HCT116 (cell line): ENCODE results near the gene PHGDH. TPM values are rescaled to one million over a fixed set of nuclear protein-coding genes. Genes with fewer than 3 reads are reported as not detected.

Experiments used
- ATAC-seq: fragments of 200-7000 bp; cut with Tn5 transposase; 2 replicates; pipeline ENCODE4 v1.9.1; 2020; ENCODE audit warnings: mild to moderate bottlenecking, moderate library complexity
- BruUV-seq: library from RNA; stranded (reverse); fragments of 400-500 nt; replicated peaks from 2 replicates; lab custom pipeline; 2021; lab: Mats Ljungman, UMichigan
- CTCF ChIA-PET: fragments of 300-600 bp; sonication (Branson Sonifier 250); formaldehyde crosslinking; loops from one replicate; lab custom pipeline; 2021; ENCODE audit warnings: antibody characterized with exemption; lab: Charles Lee
- POLR2A ChIA-PET: fragments of 300-600, 350-600 bp; sonication (Branson Sonifier 250); formaldehyde crosslinking; loops from one replicate; lab custom pipeline; 2021; ENCODE audit warnings: antibody characterized with exemption; lab: Charles Lee
- RAD21 ChIA-PET, 2 experiments: fragments of 300-600 bp; sonication (Branson Sonifier 250); formaldehyde crosslinking; loops; one replicate each; lab custom pipeline; 2023; ENCODE audit warnings: low total read pairs in 2 of 2; ENCODE audit not compliant: uncharacterized antibody in 2 of 2, unreplicated experiment in 2 of 2, low non-redundant PET in 1 of 2; lab: Charles Lee
- DNase-seq: peaks from one replicate; pipeline ENCODE4 v3.0.0-alpha.2; 2010; ENCODE audit warnings: low read depth, low spot score
- H2AFZ ChIP-seq: fragments of 200-600 bp; shearing (Covaris generic), sonication (generic); 2 replicates; pipeline ENCODE4 v1.6.1; 2017; ENCODE audit warnings: low read depth, mixed run types, mixed read lengths, antibody characterized with exemption, low read length; ENCODE audit not compliant: poor library complexity, severe bottlenecking
- H3K27ac ChIP-seq: 2 replicates; pipeline ENCODE4 v1.5.1; 2012; ENCODE audit warnings: low read depth, low read length
- H3K27me3 ChIP-seq: fragments of 200-600 bp; sonication (generic); 2 replicates; pipeline ENCODE4 v1.6.1; 2016; ENCODE audit warnings: mixed run types, low read length, mixed read lengths; ENCODE audit not compliant: insufficient read depth
- H3K36me3 ChIP-seq, 2 experiments: fragments of 200-500 bp in 1 of 2; fragments of 200-600 bp in 1 of 2; sonication (Bioruptor generic) in 1 of 2; sonication (generic) in 1 of 2; 2 replicates each; pipeline versions ENCODE4 v1.5.1 to v1.6.1; 2014 to 2016; ENCODE audit warnings: low read length in 2 of 2, inconsistent platforms in 1 of 2, mixed read lengths in 1 of 2, mixed run types in 1 of 2; ENCODE audit not compliant: insufficient read depth in 2 of 2, control insufficient read depth in 1 of 2
- H3K4me1 ChIP-seq, 2 experiments: fragments of 200-600 bp in 1 of 2; sonication (generic) in 1 of 2; 2 replicates each; pipeline versions ENCODE4 v1.5.1 to v1.6.1; 2012 to 2017; ENCODE audit warnings: low read length in 2 of 2, inconsistent platforms in 1 of 2, mild to moderate bottlenecking in 1 of 2, mixed read lengths in 1 of 2, mixed run types in 1 of 2, moderate library complexity in 1 of 2; ENCODE audit not compliant: insufficient read depth in 2 of 2, control insufficient read depth in 1 of 2
- H3K4me2 ChIP-seq: fragments of 200-600 bp; sonication (generic); 2 replicates; pipeline ENCODE4 v1.6.1; 2017; ENCODE audit warnings: mixed run types, low read length, mixed read lengths
- H3K4me3 ChIP-seq, 2 experiments: fragments of 200-600 bp in 1 of 2; sonication (generic) in 1 of 2; replicated peaks in 1 of 2; 2 replicates each; pipeline ENCODE4 v1.5.1; 2011 to 2016; ENCODE audit warnings: low read length in 2 of 2, control low read depth in 1 of 2, low read depth in 1 of 2, mild to moderate bottlenecking in 1 of 2, mixed read lengths in 1 of 2, mixed run types in 1 of 2
- H3K79me2 ChIP-seq: fragments of 200-600 bp; sonication (generic); 2 replicates; pipeline ENCODE4 v1.6.1; 2017; ENCODE audit warnings: mild to moderate bottlenecking, mixed run types, low read length, moderate library complexity, mixed read lengths; ENCODE audit not compliant: insufficient read depth
- H3K9ac ChIP-seq: fragments of 200-600 bp; sonication (generic); 2 replicates; pipeline ENCODE4 v1.6.1; 2016; ENCODE audit warnings: low read length, mixed read lengths
- H3K9me2 ChIP-seq: fragments of 200-600 bp; sonication (generic), shearing (Covaris generic); 2 replicates; pipeline ENCODE4 v1.6.1; 2017; ENCODE audit warnings: mixed run types, mild to moderate bottlenecking, moderate library complexity; ENCODE audit not compliant: insufficient read depth
- H3K9me3 ChIP-seq, 2 experiments: fragments of 200-500 bp in 1 of 2; fragments of 200-600 bp in 1 of 2; sonication (Bioruptor generic) in 1 of 2; sonication (generic) in 1 of 2; 2 replicates each; pipeline ENCODE4 v1.6.1; 2014 to 2017; ENCODE audit warnings: low read length in 2 of 2, mixed read lengths in 2 of 2, inconsistent platforms in 1 of 2, low read depth in 1 of 2, mild to moderate bottlenecking in 1 of 2, mixed run types in 1 of 2, moderate library complexity in 1 of 2; ENCODE audit not compliant: control insufficient read depth in 1 of 2, insufficient read depth in 1 of 2
- H4K20me1 ChIP-seq: fragments of 200-600 bp; sonication (generic), shearing (Covaris generic); 2 replicates; pipeline ENCODE4 v1.6.1; 2017; ENCODE audit warnings: mixed run types, mild to moderate bottlenecking, moderate library complexity; ENCODE audit not compliant: insufficient read depth
- ATF3 ChIP-seq: IDR thresholded peaks from 2 replicates; pipeline ENCODE4 v1.6.1; 2012
- CBX3 ChIP-seq: IDR thresholded peaks from 2 replicates; pipeline ENCODE4 v1.6.1; 2012; ENCODE audit warnings: low read depth
- CEBPB ChIP-seq: IDR thresholded peaks from 2 replicates; pipeline ENCODE4 v1.6.1; 2012; ENCODE audit warnings: low read depth
- CTCF ChIP-seq, 3 experiments: fragments of 200-600 bp in 1 of 3; sonication (generic) in 1 of 3; IDR thresholded peaks in 2 of 3; conservative IDR thresholded peaks in 1 of 3; 2 replicates each; pipeline ENCODE4 v1.5.1; 2012 to 2017; ENCODE audit warnings: low read depth in 2 of 3, low read length in 2 of 3, antibody characterized with exemption in 1 of 3, borderline replicate concordance in 1 of 3, control low read depth in 1 of 3, mild to moderate bottlenecking in 1 of 3, mixed read lengths in 1 of 3, mixed run types in 1 of 3, moderate library complexity in 1 of 3; ENCODE audit not compliant: insufficient read depth in 1 of 3
- EGR1 ChIP-seq: IDR thresholded peaks from 2 replicates; pipeline ENCODE4 v1.6.1; 2012; ENCODE audit warnings: low read depth
- EZH2 ChIP-seq: fragments of 200-600 bp; sonication (generic); IDR thresholded peaks from 2 replicates; pipeline ENCODE4 v1.6.1; 2017; ENCODE audit warnings: antibody characterized with exemption, mixed run types
- FOSL1 ChIP-seq: IDR thresholded peaks from 2 replicates; pipeline ENCODE4 v1.6.1; 2012; ENCODE audit warnings: low read depth
- JUND ChIP-seq: IDR thresholded peaks from 2 replicates; pipeline ENCODE4 v1.6.1; 2012
- MAX ChIP-seq: IDR thresholded peaks from 2 replicates; pipeline ENCODE4 v1.6.1; 2012
- POLR2A ChIP-seq: IDR thresholded peaks from 2 replicates; pipeline ENCODE4 v1.7.0; 2011; ENCODE audit warnings: borderline replicate concordance; ENCODE audit not compliant: insufficient read depth, insufficient read length; ENCODE audit errors: extremely low read depth
- POLR2AphosphoS5 ChIP-seq: IDR thresholded peaks from 2 replicates; pipeline ENCODE4 v1.6.1; 2011; ENCODE audit warnings: mild to moderate bottlenecking, low read depth, low read length, moderate library complexity
- RAD21 ChIP-seq: IDR thresholded peaks from 2 replicates; pipeline ENCODE4 v1.6.1; 2012; ENCODE audit warnings: low read depth, mild to moderate bottlenecking
- REST ChIP-seq: IDR thresholded peaks from 2 replicates; pipeline ENCODE4 v1.6.1; 2012; ENCODE audit warnings: low read depth
- SIN3A ChIP-seq: IDR thresholded peaks from 2 replicates; pipeline ENCODE4 v1.6.1; 2012; ENCODE audit warnings: low read depth
- SRF ChIP-seq: IDR thresholded peaks from 2 replicates; pipeline ENCODE4 v1.6.1; 2012; ENCODE audit warnings: low read depth
- YY1 ChIP-seq: IDR thresholded peaks from 2 replicates; pipeline ENCODE4 v1.6.1; 2011; ENCODE audit warnings: low read length, low read depth, moderate library complexity, mild to moderate bottlenecking; ENCODE audit not compliant: insufficient replicate concordance; ENCODE audit errors: extremely low read depth
- ZBTB33 ChIP-seq: IDR thresholded peaks from 2 replicates; pipeline ENCODE4 v1.6.1; 2011; ENCODE audit warnings: mild to moderate bottlenecking, low read length, moderate library complexity; ENCODE audit not compliant: insufficient replicate concordance; ENCODE audit errors: extremely low read depth
- ZNF274 ChIP-seq: fragments of 200-500 bp; sonication (Bioruptor generic); IDR thresholded peaks from 2 replicates; pipeline ENCODE4 v1.6.1; 2014; ENCODE audit warnings: mild to moderate bottlenecking, low read depth, low read length, inconsistent platforms
- intact Hi-C: fragments of 100-400 bp; cut with micrococcal nuclease; formaldehyde crosslinking; loops from 2 replicates; pipeline ENCODE4 v1.10.0; 2022
- total RNA-seq: library from RNA; stranded (reverse); gene quantifications from one replicate; pipeline ENCODE4 v1.2.1, GENCODE V29; 2021; ENCODE audit not compliant: unreplicated experiment

Gene PHGDH
- total RNA-seq, 1 experiment from 2014 or later = 187 TPM

GRCh38 chr1:119738100-119738720, 26.5 kb downstream of the PHGDH start (continued):
- TF ChIP-seq CBX3 (no peak), SIN3A (no peak), POLR2A (no peak)
- TF ChIP-seq, all 23 proteins: peak for 0

GRCh38 chr1:119739150-119739549, 27.4 kb downstream of the PHGDH start:
- Histone ChIP-seq H3K9ac (no peak overlapping the region), H3K4me1 (no peaks in the 10 kb centered on the region), H3K27me3 (no peaks in the 10 kb centered on the region), H2AFZ (no peak overlapping the region), H4K20me1 (no peaks in the 10 kb centered on the region), H3K79me2 (no peaks in the 10 kb centered on the region), H3K9me2 (no peaks in the 10 kb centered on the region), H3K36me3 (peaks cover 3 to 16% of the 10 kb centered on the region in 2 experiments; a peak in 2 of 4 replicates), H3K9me3 (no peaks in the 10 kb centered on the region), H3K4me3 (no peak overlapping the region), H3K27ac (no peak overlapping the region), H3K4me2 (no peak overlapping the region)
- TF ChIP-seq ATF3 (no peak), CEBPB (no peak), SRF (no peak), EZH2 (no peak), MAX (no peak), YY1 (no peak), CTCF (IDR thresholded peaks at IDR 0.05 in 2 of 3, conservative IDR thresholded peaks at IDR 0.05 in 1 of 3; ENCODE audit: borderline replicate concordance in 1 of 3, insufficient read depth in 1 of 3, low read depth in 2 of 3, low read length in 2 of 3) (no peak), ZNF274 (no peak), CBX3 (no peak), ZBTB33 (no peak), EGR1 (no peak), POLR2AphosphoS5 (no peak), POLR2A (no peak), RAD21 (no peak), REST (no peak), FOSL1 (no peak), JUND (no peak)
- no peak for ATAC-seq
- ChIA-PET POLR2A (no interaction called here), RAD21 (no interaction called here), CTCF (no interaction called here)
- BruUV-seq = no TSS peak
- DNase-seq = no peak
- intact Hi-C loops = no loop called here
